HepG2 (cell line): ENCODE measurements around the gene ATXN7L3. TPM values are rescaled to one million over a fixed set of nuclear protein-coding genes. Genes with fewer than 3 reads are reported as not detected.

Source experiments
- ASH2L ChIP-seq: fragments of 300-600, 200-600 bp; sonication (generic); IDR thresholded peaks from 2 replicates; pipeline ENCODE4 v1.7.0; 2017; ENCODE audit warnings: low read depth, mild to moderate bottlenecking, moderate library complexity, mixed read lengths, low read length; ENCODE audit not compliant: insufficient read length
- DNMT3B ChIP-seq: conservative IDR thresholded peaks from 2 replicates; pipeline ENCODE4 v1.6.1; 2016; ENCODE audit warnings: missing biosample characterization, control low read depth
- ETV5 ChIP-seq: IDR thresholded peaks from 2 replicates; pipeline ENCODE4 v1.6.1; 2018; ENCODE audit warnings: missing biosample characterization, missing genetic modification reagents, inconsistent platforms, borderline replicate concordance
- KDM4B ChIP-seq: sonication (generic); formaldehyde crosslinking; IDR thresholded peaks from 2 replicates; pipeline ENCODE4 v1.4.0; 2020; ENCODE audit warnings: missing genetic modification reagents
- NFATC3 ChIP-seq: sonication (generic); formaldehyde crosslinking; IDR thresholded peaks from 2 replicates; pipeline ENCODE4 v1.5.1; 2020; ENCODE audit warnings: mild to moderate bottlenecking, missing genetic modification reagents
- PBX3 ChIP-seq: sonication (generic); formaldehyde crosslinking; IDR thresholded peaks from 2 replicates; pipeline ENCODE4 v1.8.1; 2023; ENCODE audit warnings: missing genetic modification reagents, inconsistent platforms, borderline replicate concordance
- STAT6 ChIP-seq: sonication (generic); formaldehyde crosslinking; IDR thresholded peaks from 2 replicates; pipeline ENCODE4 v1.4.0; 2020; ENCODE audit warnings: missing genetic modification reagents, mild to moderate bottlenecking, borderline replicate concordance
- ZBTB40 ChIP-seq, 2 experiments: fragments of 450-650 bp in 1 of 2; sonication (generic) in 1 of 2; formaldehyde crosslinking in 1 of 2; IDR thresholded peaks; 2 replicates each; pipeline versions ENCODE4 v1.6.1 to v1.8.0; 2016 to 2022; ENCODE audit warnings: antibody characterized with exemption in 1 of 2, mild to moderate bottlenecking in 1 of 2, missing genetic modification reagents in 1 of 2
- ZNF331 ChIP-seq: sonication (generic); formaldehyde crosslinking; IDR thresholded peaks from 2 replicates; pipeline ENCODE4 v1.4.0; 2020; ENCODE audit warnings: missing genetic modification reagents
- ZNF343 ChIP-seq: sonication (generic); formaldehyde crosslinking; IDR thresholded peaks from 2 replicates; pipeline ENCODE4 v1.4.0; 2020; ENCODE audit warnings: mild to moderate bottlenecking, missing genetic modification reagents
- ZNF510 ChIP-seq: sonication (generic); formaldehyde crosslinking; IDR thresholded peaks from 2 replicates; pipeline ENCODE4 v1.4.0; 2020; ENCODE audit warnings: low read depth, mild to moderate bottlenecking, missing genetic modification reagents
- ZNF781 ChIP-seq: sonication (generic); formaldehyde crosslinking; IDR thresholded peaks from 2 replicates; pipeline ENCODE4 v1.5.1; 2020; ENCODE audit warnings: borderline replicate concordance, mild to moderate bottlenecking, missing genetic modification reagents; ENCODE audit errors: not compliant biosample characterization
- ZNF792 ChIP-seq: IDR thresholded peaks from 2 replicates; pipeline ENCODE4 v1.6.1; 2016
- ZNF841 ChIP-seq: sonication (generic); formaldehyde crosslinking; IDR thresholded peaks from 2 replicates; pipeline ENCODE4 v1.8.1; 2023; ENCODE audit warnings: missing genetic modification reagents, borderline replicate concordance
- polyA plus RNA-seq, 8 experiments: library from polyadenylated mRNA; depleted of rRNA in 3 of 8; stranded (reverse) in 7 of 8; unstranded in 1 of 8; fragments of >200 nt; fragmentation: Illumina TruSeq in 4 of 8; extraction: Trizol in 4 of 8; gene quantifications; 2 replicates each; pipeline versions ENCODE4 v1.2.1 to v1.2.3, GENCODE V29; 2011 to 2016; ENCODE audit warnings: low read depth in 4 of 8, missing spikeins in 1 of 8, mixed read lengths in 1 of 8; ENCODE audit not compliant: insufficient read depth in 1 of 8
- total RNA-seq, 5 experiments: library from RNA; depleted of rRNA; stranded (reverse); fragments of >200 nt; fragmentation: Illumina TruSeq; extraction: Trizol; gene quantifications; 2 replicates each; pipeline ENCODE4 v1.2.3, GENCODE V29; 2016; ENCODE audit warnings: low read depth in 1 of 5
- TF ChIP-seq, protein P1 (sequence below): sonication (generic); formaldehyde crosslinking; IDR thresholded peaks from 2 replicates; pipeline ENCODE4 v1.4.0; 2020; ENCODE audit warnings: missing genetic modification reagents

The ATXN7L3 gene
- total and polyA plus RNA-seq, 2 of the 13 experiments (the other 11 are each of a cell fraction or from before 2014, with no cell fraction given): 44.5 to 59.1 TPM

- peak; percentile 27 for TF ChIP-seq ZNF781
- TF ChIP-seq STAT6 (CRISPR knock-in tag): no peak
- TF ChIP-seq ZNF331 (CRISPR knock-in tag): no peak
- no peak for TF ChIP-seq DNMT3B
- TF ChIP-seq ASH2L: peak; percentile 3
- no peak for TF ChIP-seq NFATC3
- TF ChIP-seq, protein P1, sequence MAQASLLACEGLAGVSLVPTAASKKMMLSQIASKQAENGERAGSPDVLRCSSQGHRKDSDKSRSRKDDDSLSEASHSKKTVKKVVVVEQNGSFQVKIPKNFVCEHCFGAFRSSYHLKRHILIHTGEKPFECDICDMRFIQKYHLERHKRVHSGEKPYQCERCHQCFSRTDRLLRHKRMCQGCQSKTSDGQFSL: no peak
- no peak; the same call in 1 of the 2 replicates for TF ChIP-seq ZNF841 (CRISPR knock-in tag)
- no peak for TF ChIP-seq ETV5 (CRISPR knock-in tag)
- TF ChIP-seq ZNF510 (CRISPR knock-in tag): no peak
- peak; percentile 36; the same call in 1 of the 2 replicates for TF ChIP-seq PBX3
- no peak for TF ChIP-seq ZNF343 (CRISPR knock-in tag)
- TF ChIP-seq ZBTB40 (IDR thresholded peaks at IDR 0.05): no peak
- TF ChIP-seq ZBTB40 (CRISPR knock-in tag; IDR thresholded peaks at IDR 0.05): no peak
- TF ChIP-seq KDM4B (CRISPR knock-in tag): peak; percentile 50; the same call in 1 of the 2 replicates
- no peak for TF ChIP-seq ZNF792 (CRISPR knock-in tag)
These were observed 20.8 kb upstream of the ATXN7L3 start (continued) for GRCh38 chr17:44220213-44221083.
